Parathyroid adenoma (tissue), 2 donors: ENCODE measurements around the gene OTUD3.
"Not testable (repeated sequence)": the region's sequence is repeated elsewhere in the genome, so short reads cannot be mapped to it uniquely, and the experiment has no call there.

Experiments
- H2AFZ ChIP-seq: fragments of 300-600 bp; sonication (generic); one replicate; pipeline ENCODE4 v1.7.0; 2017; ENCODE audit warnings: antibody characterized with exemption, mild to moderate bottlenecking
- H3K27ac ChIP-seq: fragments of 300-600 bp; sonication (generic); one replicate; pipeline ENCODE4 v1.7.0; 2017
- H3K27me3 ChIP-seq: fragments of 300-600 bp; sonication (generic); one replicate; pipeline ENCODE4 v1.7.0; 2017; ENCODE audit warnings: low read length; ENCODE audit not compliant: control insufficient read depth, insufficient read depth
- H3K36me3 ChIP-seq: fragments of 300-600 bp; sonication (generic); one replicate; pipeline ENCODE4 v1.7.0; 2017; ENCODE audit warnings: low read length; ENCODE audit not compliant: control insufficient read depth, insufficient read depth
- H3K4me1 ChIP-seq: fragments of 300-600 bp; sonication (generic); one replicate; pipeline ENCODE4 v1.7.0; 2017; ENCODE audit warnings: control low read depth
- H3K4me2 ChIP-seq: fragments of 300-600 bp; sonication (generic); one replicate; pipeline ENCODE4 v1.7.0; 2017; ENCODE audit warnings: low read length
- H3K4me3 ChIP-seq: fragments of 300-600 bp; sonication (generic); one replicate; pipeline ENCODE4 v1.7.0; 2017; ENCODE audit warnings: low read depth, low read length
- H3K79me2 ChIP-seq: fragments of 300-600 bp; sonication (generic); one replicate; pipeline ENCODE4 v1.7.0; 2017; ENCODE audit warnings: control low read depth
- H3K9ac ChIP-seq: fragments of 300-600 bp; sonication (generic); one replicate; pipeline ENCODE4 v1.7.0; 2017; ENCODE audit warnings: mild to moderate bottlenecking
- H3K9me3 ChIP-seq: fragments of 300-600 bp; sonication (generic); one replicate; pipeline ENCODE4 v1.7.0; 2017; ENCODE audit warnings: low read length; ENCODE audit not compliant: control insufficient read depth
- TF ChIP-seq, protein P1 (sequence below): fragments of 300-600 bp; sonication (generic); IDR thresholded peaks from one replicate; pipeline ENCODE4 v1.7.0; 2017; ENCODE audit warnings: antibody characterized with exemption, mild to moderate bottlenecking
- donor health status: primary hyperparathyroidism.

The OTUD3 gene

DNA sequence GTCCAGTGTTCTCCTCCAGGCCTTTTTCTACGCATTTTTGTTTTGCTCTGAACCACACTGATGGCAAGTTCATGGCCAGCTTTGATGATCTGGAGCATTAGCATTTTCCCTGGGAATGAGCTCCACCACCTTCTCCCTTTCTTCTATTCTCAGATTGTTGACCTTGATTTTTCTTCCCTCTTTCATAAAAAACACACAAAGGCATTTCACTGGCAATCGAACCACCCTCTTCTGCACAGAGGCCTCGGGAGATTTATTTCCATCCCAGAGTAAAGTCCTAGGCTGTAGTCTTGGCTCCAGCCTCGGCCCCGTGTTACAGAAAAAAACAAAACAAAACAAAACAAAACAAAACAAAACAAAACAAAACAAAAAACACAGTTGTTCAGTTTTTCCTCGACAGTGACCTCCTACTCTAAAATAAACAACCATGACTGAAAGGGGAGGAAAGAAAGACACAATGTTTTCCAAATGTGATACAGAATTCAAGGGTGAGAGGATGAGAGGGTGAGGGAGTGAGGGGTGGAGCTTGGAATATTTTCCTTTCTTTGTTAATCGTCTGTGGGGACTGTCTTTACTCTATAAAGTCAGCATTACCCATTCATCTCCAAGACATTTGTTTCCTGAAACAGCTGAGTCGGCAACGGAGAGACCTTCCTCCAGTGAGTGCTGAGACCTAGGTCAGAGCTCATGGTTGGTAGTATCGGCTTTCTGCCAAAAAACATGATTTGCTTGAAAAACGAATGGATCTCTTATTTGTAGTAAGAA lies 37.3 kb upstream of the OTUD3 start:
- H3K27ac ChIP-seq: no peak overlapping the region
- TF ChIP-seq, protein P1, sequence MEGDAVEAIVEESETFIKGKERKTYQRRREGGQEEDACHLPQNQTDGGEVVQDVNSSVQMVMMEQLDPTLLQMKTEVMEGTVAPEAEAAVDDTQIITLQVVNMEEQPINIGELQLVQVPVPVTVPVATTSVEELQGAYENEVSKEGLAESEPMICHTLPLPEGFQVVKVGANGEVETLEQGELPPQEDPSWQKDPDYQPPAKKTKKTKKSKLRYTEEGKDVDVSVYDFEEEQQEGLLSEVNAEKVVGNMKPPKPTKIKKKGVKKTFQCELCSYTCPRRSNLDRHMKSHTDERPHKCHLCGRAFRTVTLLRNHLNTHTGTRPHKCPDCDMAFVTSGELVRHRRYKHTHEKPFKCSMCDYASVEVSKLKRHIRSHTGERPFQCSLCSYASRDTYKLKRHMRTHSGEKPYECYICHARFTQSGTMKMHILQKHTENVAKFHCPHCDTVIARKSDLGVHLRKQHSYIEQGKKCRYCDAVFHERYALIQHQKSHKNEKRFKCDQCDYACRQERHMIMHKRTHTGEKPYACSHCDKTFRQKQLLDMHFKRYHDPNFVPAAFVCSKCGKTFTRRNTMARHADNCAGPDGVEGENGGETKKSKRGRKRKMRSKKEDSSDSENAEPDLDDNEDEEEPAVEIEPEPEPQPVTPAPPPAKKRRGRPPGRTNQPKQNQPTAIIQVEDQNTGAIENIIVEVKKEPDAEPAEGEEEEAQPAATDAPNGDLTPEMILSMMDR: no peak
- no peaks in the 10 kb centered on the region for H3K4me1 ChIP-seq
- H3K27me3 ChIP-seq: no peaks in the 10 kb centered on the region
- H3K36me3 ChIP-seq: no peaks in the 10 kb centered on the region
- H3K9me3 ChIP-seq: no peaks in the 10 kb centered on the region
- H3K4me3 ChIP-seq: no peak overlapping the region
- H3K9ac ChIP-seq: no peak overlapping the region
- H3K4me2 ChIP-seq: peak overlapping the region; percentile 37
- H2AFZ ChIP-seq: peak overlapping the region; percentile 28
- no peaks in the 10 kb centered on the region for H3K79me2 ChIP-seq

DNA sequence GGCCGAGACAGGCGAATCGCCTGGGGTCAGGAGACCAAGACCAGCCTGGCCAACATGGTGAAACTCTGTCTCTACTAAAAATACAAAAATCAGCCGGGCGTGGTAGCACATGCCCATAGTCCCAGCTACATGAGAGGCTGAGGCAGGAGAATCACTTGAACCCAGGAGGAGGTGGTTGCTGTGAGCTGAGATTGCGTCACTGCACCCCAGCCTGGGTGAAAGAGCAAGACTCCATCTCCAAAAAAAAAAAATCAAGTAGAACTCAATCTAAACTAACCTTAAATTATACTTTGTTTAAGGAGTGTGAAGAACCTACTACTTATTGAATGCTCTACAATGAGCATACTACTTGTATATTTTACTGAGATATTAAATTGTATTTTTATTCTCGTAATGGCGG lies 36.6 kb upstream of the OTUD3 start:
- Histone ChIP-seq H2AFZ (peak overlapping the region; percentile 28), H3K4me2 (no peak overlapping the region), H3K9ac (no peak overlapping the region), H3K4me1 (no peaks in the 10 kb centered on the region), H3K36me3 (no peaks in the 10 kb centered on the region), H3K27me3 (no peaks in the 10 kb centered on the region), H3K4me3 (no peak overlapping the region), H3K27ac (no peak overlapping the region), H3K79me2 (no peaks in the 10 kb centered on the region), H3K9me3 (no peaks in the 10 kb centered on the region)
- TF ChIP-seq, protein P1: no peak

DNA sequence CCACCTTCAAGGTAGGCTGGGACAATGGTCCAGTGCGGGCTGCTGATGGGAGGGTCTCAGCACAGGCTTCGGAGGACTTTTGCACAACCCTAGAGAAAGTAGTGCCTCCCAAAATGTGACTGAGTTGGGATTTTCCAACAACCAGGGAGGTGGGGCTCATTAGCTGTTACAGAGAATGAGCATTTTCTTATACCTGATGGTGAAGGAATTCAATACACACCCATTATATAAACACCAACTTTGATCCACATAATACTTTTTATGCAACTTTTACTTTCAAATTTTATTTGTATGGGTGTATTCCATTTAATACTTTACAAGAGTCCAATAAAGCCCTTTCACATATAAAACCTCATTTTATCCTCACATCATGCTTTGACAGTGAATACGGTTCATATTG lies 35.9 kb upstream of the OTUD3 start:
- Histone ChIP-seq H3K36me3 (no peaks in the 10 kb centered on the region), H3K4me1 (no peaks in the 10 kb centered on the region), H3K4me2 (no peak overlapping the region), H3K9ac (no peak overlapping the region), H3K9me3 (no peaks in the 10 kb centered on the region), H3K4me3 (no peak overlapping the region), H3K79me2 (no peaks in the 10 kb centered on the region), H2AFZ (no peak overlapping the region), H3K27me3 (no peaks in the 10 kb centered on the region), H3K27ac (no peak overlapping the region)
- TF ChIP-seq, protein P1: no peak

DNA sequence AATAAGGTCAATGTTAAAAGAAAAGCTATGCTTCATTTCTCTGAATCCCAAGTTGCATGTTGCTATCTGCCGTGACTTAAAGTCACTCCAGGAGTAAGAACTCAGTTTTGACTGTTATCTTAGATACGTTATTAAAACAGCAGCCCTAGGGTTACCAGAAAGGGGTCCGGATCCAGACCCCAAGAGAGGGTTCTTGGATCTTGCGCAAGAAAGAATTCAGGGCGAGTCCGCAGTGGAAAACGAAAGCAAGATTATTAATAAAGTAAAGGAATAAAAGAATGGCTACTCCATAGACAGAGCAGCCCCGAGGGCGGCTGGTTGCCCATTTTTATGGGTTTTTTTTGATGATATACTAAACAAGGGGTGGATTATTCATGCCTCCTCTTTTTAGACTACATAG lies 34.9 kb upstream of the OTUD3 start:
- not testable (repeated sequence) for H3K36me3 ChIP-seq, H3K9me3 ChIP-seq, H3K27ac ChIP-seq, H3K4me3 ChIP-seq, H2AFZ ChIP-seq, H3K79me2 ChIP-seq, H3K27me3 ChIP-seq, H3K9ac ChIP-seq, H3K4me1 ChIP-seq, H3K4me2 ChIP-seq

DNA sequence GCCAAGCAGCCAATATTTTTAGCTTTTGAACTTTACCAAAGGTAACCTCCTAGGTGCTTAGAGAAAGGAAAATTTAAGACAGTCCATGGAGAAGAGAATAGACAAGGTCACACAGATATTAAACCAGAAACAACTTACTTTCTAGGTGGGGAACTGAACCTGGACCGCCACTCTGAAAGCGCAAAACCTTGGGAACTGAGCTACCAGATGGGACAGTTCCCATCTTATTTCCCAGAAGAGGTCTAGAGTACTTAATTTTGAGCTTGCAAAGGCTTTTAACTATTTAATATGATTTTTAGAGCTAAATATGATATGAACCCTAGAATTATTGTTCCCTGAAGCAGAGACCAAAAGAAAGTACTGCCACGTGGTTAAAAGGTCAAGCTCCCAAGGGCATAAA lies 32.9 kb upstream of the OTUD3 start:
- not testable (repeated sequence) for H3K27me3 ChIP-seq, H3K36me3 ChIP-seq, H3K4me3 ChIP-seq, H3K4me2 ChIP-seq, H3K4me1 ChIP-seq, H3K27ac ChIP-seq, H3K9ac ChIP-seq, H3K79me2 ChIP-seq, H3K9me3 ChIP-seq, H2AFZ ChIP-seq

DNA sequence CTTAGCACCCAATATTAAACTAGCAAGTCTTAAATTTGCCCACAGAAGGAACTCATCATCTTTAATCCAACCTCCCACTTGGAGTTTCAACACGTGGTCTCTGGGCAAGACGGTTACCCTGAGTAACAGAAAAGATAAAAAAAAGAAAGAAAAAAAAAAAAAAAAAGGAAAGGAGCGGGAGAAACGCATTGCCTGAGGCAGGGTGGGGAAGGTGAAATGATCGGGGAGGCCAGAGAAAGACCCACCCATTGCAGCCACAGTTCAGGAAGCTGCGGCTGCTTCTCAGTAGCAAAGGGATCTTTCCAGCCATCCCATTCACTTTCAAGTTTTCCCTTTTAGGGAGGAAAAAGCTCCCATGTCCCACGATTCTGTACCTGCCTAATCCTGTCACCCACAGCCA lies 32.0 kb upstream of the OTUD3 start:
- TF ChIP-seq, protein P1: no peak
- no peak overlapping the region for H3K4me3 ChIP-seq
- H3K9ac ChIP-seq: no peak overlapping the region
- H3K9me3 ChIP-seq: no peaks in the 10 kb centered on the region
- no peak overlapping the region for H3K27ac ChIP-seq
- no peak overlapping the region for H2AFZ ChIP-seq
- H3K79me2 ChIP-seq: no peaks in the 10 kb centered on the region
- no peaks in the 10 kb centered on the region for H3K27me3 ChIP-seq
- H3K4me2 ChIP-seq: no peak overlapping the region
- no peaks in the 10 kb centered on the region for H3K36me3 ChIP-seq
- no peaks in the 10 kb centered on the region for H3K4me1 ChIP-seq
